Right cardiac atrium (tissue), 5 donors: Measurements from ENCODE around the gene PALB2. TPM values are rescaled to one million over a fixed set of nuclear protein-coding genes. Genes with fewer than 3 reads are reported as not detected.
"Not testable (repeated sequence)": the region's sequence is repeated elsewhere in the genome, so short reads cannot be mapped to it uniquely, and the experiment has no call there.

Experiments used
- ATAC-seq, 2 donors: fragments of 200-7000 bp; cut with Tn5 transposase; one replicate each; pipeline versions ENCODE4 v1.8.0 to v1.9.1; 2020; ENCODE audit warnings: moderate library complexity in 2 of 2, mild to moderate bottlenecking in 1 of 2
- DNase-seq, 3 donors: peaks; one replicate each; pipeline ENCODE4 v3.0.0-alpha.2; 2020
- H3K27ac ChIP-seq: one replicate; pipeline ENCODE4 v1.5.1; 2013; ENCODE audit warnings: mild to moderate bottlenecking, low read length, control low read depth, moderate library complexity
- H3K27me3 ChIP-seq: one replicate; pipeline ENCODE4 v1.6.1; 2013; ENCODE audit not compliant: control insufficient read depth, insufficient read depth
- H3K4me1 ChIP-seq: one replicate; pipeline ENCODE4 v1.6.1; 2013; ENCODE audit warnings: low read length; ENCODE audit not compliant: control insufficient read depth, insufficient read depth
- H3K4me3 ChIP-seq: one replicate; pipeline ENCODE4 v1.5.1; 2013; ENCODE audit warnings: low read length, control low read depth
- H3K9me3 ChIP-seq: one replicate; pipeline ENCODE4 v1.6.1; 2013; ENCODE audit warnings: low read length; ENCODE audit not compliant: control insufficient read depth
- WGBS: extraction: QIAGEN DNeasy Blood & Tissue Kit; methylation state at CpG from one replicate; pipeline ENCODE4 v1.1.7; 2013; 5-methylcytosine and 5-hydroxymethylcytosine counted together
- intact Hi-C, 4 donors: fragments of 100-400 bp; cut with DNase I; formaldehyde crosslinking; loops; one replicate each; pipeline versions ENCODE4 v1.11.0 to v1.14.0; 2022 to 2023
- polyA plus RNA-seq: library from polyadenylated mRNA; stranded (reverse); fragments of 200-250 nt; gene quantifications from one replicate; pipeline ENCODE4 v1.2.3, GENCODE V29; 2013
- total RNA-seq, 4 donors: library from RNA; stranded (reverse); fragmentation: NEBNext Ultra II Directional; extraction: Animal tissue kit (Norgen Biotek cat#: 25700); gene quantifications; one replicate each; pipeline ENCODE4 v1.2.1, GENCODE V29; 2021
- donor health status: healthy with polysubstance abuse.
- donor health status: DM: no; HTN: yes; CAD: no.
- donor health status: DM: no; HTN: no; CAD: no.
- donor health status: DM: no; HTN: yes; CAD: no; lungs with severe emphysema.
- donor health status: DM: yes; HTN: yes; CAD: no.

The PALB2 gene
- total and polyA plus RNA-seq, 5 donors = 4.1 to 6.8 (median 5.7) TPM

- Histone ChIP-seq H3K9me3 (no peaks in the 10 kb centered on the region), H3K4me1 (peaks cover 2% of the 10 kb centered on the region), H3K27ac (no peak overlapping the region), H3K4me3 (no peak overlapping the region), H3K27me3 (no peaks in the 10 kb centered on the region)
- no peak for DNase-seq
- intact Hi-C loops = no loop called here
- no peak for ATAC-seq
These were observed 5.2 kb downstream of the PALB2 start for GRCh38 chr16:23635958-23636357.

- 95% methylated on average over 4 of the region's 4 CpGs for WGBS
- no peak for DNase-seq
These were observed 6.6 kb downstream of the PALB2 start for GRCh38 chr16:23634461-23635036.

DNA sequence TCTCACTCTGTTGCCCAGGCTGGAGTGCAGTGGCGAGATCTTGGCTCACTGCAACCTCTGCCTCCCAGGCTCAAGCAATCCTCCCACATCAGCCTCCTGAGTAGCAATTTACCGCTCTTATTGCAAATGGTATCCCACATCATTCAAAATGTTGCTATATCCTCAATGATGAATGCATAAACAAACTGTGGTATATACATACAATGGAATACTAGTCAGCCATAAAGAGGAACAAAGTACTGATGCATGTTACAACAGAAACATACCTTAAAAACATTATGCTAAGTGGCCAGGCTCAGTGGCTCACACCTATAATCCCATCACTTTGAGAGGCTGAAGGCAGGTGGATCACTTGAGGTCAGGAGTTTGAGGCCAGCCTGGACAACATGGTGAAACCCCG, 9.2 kb downstream of the PALB2 start:
- intact Hi-C loops, DNase-seq, H3K4me1 ChIP-seq, H3K27me3 ChIP-seq, ATAC-seq, H3K9me3 ChIP-seq, H3K4me3 ChIP-seq, H3K27ac ChIP-seq: not testable (repeated sequence)
- over 99% methylated on average over 3 of the region's 3 CpGs for WGBS

More at GRCh38 chr16:23634461-23635036, 6.6 kb downstream of the PALB2 start:
- H3K9me3 ChIP-seq = no peaks in the 10 kb centered on the region
- H3K27ac ChIP-seq = no peak overlapping the region
- intact Hi-C loops = no loop called here
- H3K27me3 ChIP-seq = no peaks in the 10 kb centered on the region
- no peak overlapping the region for H3K4me3 ChIP-seq
- no peak for ATAC-seq
- no peaks in the 10 kb centered on the region for H3K4me1 ChIP-seq

DNA sequence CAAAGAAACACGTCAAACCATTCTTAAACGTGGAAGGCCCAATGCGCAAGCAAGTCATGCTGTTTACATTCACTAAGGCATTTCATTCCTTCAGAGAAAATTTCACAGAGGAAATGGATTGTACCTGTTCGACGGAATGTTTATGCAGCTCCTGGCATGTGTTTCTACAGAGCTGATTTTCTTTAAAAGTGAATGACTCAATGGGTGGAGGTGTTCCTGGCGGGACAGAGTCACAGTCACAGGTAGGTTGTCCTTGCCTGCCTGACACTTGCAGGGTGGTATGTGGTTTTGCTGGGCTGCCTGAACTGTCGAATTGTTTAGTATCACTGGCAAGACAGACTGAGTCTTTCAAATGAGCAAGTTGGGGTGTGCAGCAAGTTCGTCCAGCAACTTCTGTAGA, 11.6 kb downstream of the PALB2 start:
- H3K4me3 ChIP-seq = no peak overlapping the region
- intact Hi-C loops = no loop called here
- DNase-seq (no peak), ATAC-seq (no peak)
- H3K4me1 ChIP-seq = no peaks in the 10 kb centered on the region
- WGBS = 93% methylated on average over 8 of the region's 8 CpGs
- H3K27ac ChIP-seq = no peak overlapping the region
- H3K9me3 ChIP-seq = no peaks in the 10 kb centered on the region
- H3K27me3 ChIP-seq = no peaks in the 10 kb centered on the region

GRCh38 chr16:23624092-23624491, 17.0 kb downstream of the PALB2 start:
- Histone ChIP-seq H3K27ac (no peak overlapping the region), H3K4me3 (no peak overlapping the region), H3K9me3 (no peaks in the 10 kb centered on the region), H3K4me1 (no peaks in the 10 kb centered on the region), H3K27me3 (no peaks in the 10 kb centered on the region)
- DNase-seq = no peak
- intact Hi-C loops = no loop called here
- ATAC-seq = no peak

DNA sequence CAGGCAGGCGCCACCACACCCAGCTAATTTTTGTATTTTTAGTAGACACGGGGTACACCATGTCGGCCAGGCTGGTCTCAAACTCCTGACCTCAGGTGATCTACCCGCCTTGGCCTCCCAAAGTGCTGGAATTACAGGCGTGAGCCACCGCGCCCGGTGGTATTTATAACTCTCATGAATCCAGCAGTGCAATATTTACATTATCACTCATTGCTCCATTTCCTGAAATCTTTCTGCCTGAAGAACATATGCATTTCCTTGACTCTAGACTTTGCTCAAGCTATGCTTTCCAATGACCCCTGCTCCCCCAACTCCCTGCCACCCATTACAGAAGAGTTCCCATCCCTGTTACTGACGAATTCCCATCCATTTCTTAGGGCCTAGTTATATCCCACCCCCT, 25.3 kb downstream of the PALB2 start:
- no peak for DNase-seq
- Histone ChIP-seq H3K4me1 (no peaks in the 10 kb centered on the region), H3K27me3 (no peaks in the 10 kb centered on the region), H3K27ac (no peak overlapping the region), H3K9me3 (no peaks in the 10 kb centered on the region), H3K4me3 (no peak overlapping the region)
- WGBS = 94% methylated on average over 9 of the region's 9 CpGs
- ATAC-seq = no peak
- intact Hi-C loops = no loop called here

DNA sequence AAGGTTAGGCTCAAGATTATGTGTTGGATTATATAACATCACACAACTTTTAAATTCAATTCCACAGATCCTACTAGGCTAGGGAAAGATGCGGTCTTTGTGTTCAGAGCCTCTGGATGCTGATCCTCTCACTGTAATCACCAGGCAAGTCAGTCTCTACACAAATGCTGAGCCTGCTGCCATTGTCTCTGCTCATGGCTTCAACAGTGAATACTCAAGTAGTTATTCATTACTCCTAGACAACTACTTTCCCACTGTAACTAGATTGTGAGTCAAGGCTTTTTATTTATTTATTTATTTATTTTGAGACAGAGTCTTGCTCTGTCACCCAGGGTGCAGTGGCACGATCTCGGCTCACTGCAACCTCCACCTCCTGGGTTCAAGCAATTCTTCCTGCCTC, 29.2 kb downstream of the PALB2 start:
- H3K27ac ChIP-seq = no peak overlapping the region
- intact Hi-C loops = no loop called here
- H3K27me3 ChIP-seq = no peaks in the 10 kb centered on the region
- H3K4me1 ChIP-seq = peaks cover 1% of the 10 kb centered on the region
- WGBS = 99% methylated on average over 3 of the region's 3 CpGs
- DNase-seq = no peak
- ATAC-seq = no peak
- no peak overlapping the region for H3K4me3 ChIP-seq
- no peaks in the 10 kb centered on the region for H3K9me3 ChIP-seq

GRCh38 chr16:23610905-23611304, 30.2 kb downstream of the PALB2 start:
- DNase-seq, H3K27me3 ChIP-seq, H3K9me3 ChIP-seq, intact Hi-C loops, H3K4me1 ChIP-seq, H3K27ac ChIP-seq, H3K4me3 ChIP-seq, ATAC-seq: not testable (repeated sequence)
- WGBS = 96% methylated on average over 6 of the region's 6 CpGs

DNA sequence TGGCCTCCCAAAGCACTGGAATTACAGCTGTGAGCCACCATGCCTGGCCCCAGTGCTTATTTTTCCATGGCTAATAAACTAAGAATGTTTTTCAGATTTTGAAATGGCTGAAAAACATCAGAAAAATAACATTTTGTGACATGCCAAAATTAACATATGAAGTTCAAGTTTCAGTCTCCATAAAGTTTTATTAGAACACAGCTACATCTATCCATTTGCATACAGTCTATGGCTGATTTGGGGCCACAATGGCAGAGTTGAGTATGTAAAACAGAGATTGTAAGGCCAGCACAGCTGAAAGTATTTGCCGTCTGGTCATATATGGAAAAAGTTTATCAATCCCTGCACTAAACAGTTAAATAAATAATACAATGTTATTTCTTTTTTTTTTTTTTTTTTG, 31.2 kb downstream of the PALB2 start:
- DNase-seq (no peak), ATAC-seq (no peak)
- WGBS = 95% methylated on average over 1 of the region's 1 CpG
- intact Hi-C loops = no loop called here
- Histone ChIP-seq H3K4me3 (no peak overlapping the region), H3K4me1 (peaks cover 1% of the 10 kb centered on the region), H3K27ac (no peak overlapping the region), H3K9me3 (no peaks in the 10 kb centered on the region), H3K27me3 (no peaks in the 10 kb centered on the region)

DNA sequence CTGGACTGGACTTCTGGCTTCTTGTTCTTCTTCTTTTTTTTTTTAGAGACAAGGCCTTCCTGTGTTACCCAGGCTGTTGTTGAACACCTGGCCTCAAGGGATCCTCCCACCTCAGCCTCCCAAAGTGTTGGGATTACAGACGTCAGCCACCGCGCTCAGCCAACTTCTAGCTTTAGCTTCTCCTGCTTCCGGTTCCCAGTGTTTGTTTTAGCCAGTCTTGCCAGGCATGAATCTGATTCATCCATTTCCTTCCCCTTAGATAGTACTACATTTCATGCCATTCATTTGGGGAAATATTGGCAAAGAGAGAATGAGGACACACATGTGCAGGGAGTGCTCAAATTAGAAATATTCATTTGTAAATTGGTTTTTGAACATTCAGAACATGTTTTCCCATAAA, 32.9 kb downstream of the PALB2 start:
- H3K4me3 ChIP-seq = no peak overlapping the region
- intact Hi-C loops = no loop called here
- ATAC-seq = peak; percentile 41 to 86
- no peaks in the 10 kb centered on the region for H3K27me3 ChIP-seq
- no peaks in the 10 kb centered on the region for H3K9me3 ChIP-seq
- H3K27ac ChIP-seq = no peak overlapping the region
- no peak for DNase-seq
- H3K4me1 ChIP-seq = peaks cover 1% of the 10 kb centered on the region
- WGBS = 70% methylated on average over 4 of the region's 4 CpGs

- Histone ChIP-seq H3K27me3 (no peaks in the 10 kb centered on the region), H3K9me3 (no peaks in the 10 kb centered on the region), H3K4me1 (peaks cover 1% of the 10 kb centered on the region), H3K4me3 (no peak overlapping the region), H3K27ac (no peak overlapping the region)
- ATAC-seq = peak in 1 of 2 donors; percentile 49
- intact Hi-C loops = no loop called here
- DNase-seq = no peak
- WGBS = 67% methylated on average over 6 of the region's 6 CpGs
These were observed 33.4 kb downstream of the PALB2 start for GRCh38 chr16:23607726-23608125.
